HG03097 (cell line): Measurements from ENCODE around the gene AP5Z1.

Experiments used
- ATAC-seq: cut with Tn5 transposase; IDR thresholded peaks from one replicate; pipeline ENCODE4 v1.9.1; 2021; ENCODE audit not compliant: unreplicated experiment, low FRiP score

The AP5Z1 gene

GRCh38 chr7:4765776-4766490 is 9.5 kb upstream of the AP5Z1 start:
- ATAC-seq: no peak

- ATAC-seq: no peak
Measured at GRCh38 chr7:4766666-4767519, 8.5 kb upstream of the AP5Z1 start.

GRCh38 chr7:4768597-4769569 is 6.5 kb upstream of the AP5Z1 start:
- ATAC-seq: no peak

- no peak for ATAC-seq
Measured at GRCh38 chr7:4769761-4770160, 5.7 kb upstream of the AP5Z1 start.

- no peak for ATAC-seq
Measured at GRCh38 chr7:4770886-4771285, 4.5 kb upstream of the AP5Z1 start.

GRCh38 chr7:4771737-4772136 is 3.7 kb upstream of the AP5Z1 start:
- no peak for ATAC-seq

GRCh38 chr7:4772306-4772705 is 3.1 kb upstream of the AP5Z1 start:
- no peak for ATAC-seq

GRCh38 chr7:4774007-4774406 is 1.4 kb upstream of the AP5Z1 start:
- no peak for ATAC-seq

- peak; percentile 30 for ATAC-seq
Measured at GRCh38 chr7:4774658-4775249, 669 bp upstream of the AP5Z1 start.

- ATAC-seq: peak; percentile 9
Measured at GRCh38 chr7:4775848-4776623, 613 bp downstream of the AP5Z1 start.

- no peak for ATAC-seq
Measured at GRCh38 chr7:4779118-4779517, 3.7 kb downstream of the AP5Z1 start.

- ATAC-seq: no peak
Measured at GRCh38 chr7:4781366-4782069, 6.1 kb downstream of the AP5Z1 start.

GRCh38 chr7:4782333-4783291 is 7.2 kb downstream of the AP5Z1 start:
- no peak for ATAC-seq

- ATAC-seq: no peak
Measured at GRCh38 chr7:4783292-4783652, 7.8 kb downstream of the AP5Z1 start.

- ATAC-seq: no peak
Measured at GRCh38 chr7:4783762-4784351, 8.4 kb downstream of the AP5Z1 start.

GRCh38 chr7:4784799-4785198 is 9.4 kb downstream of the AP5Z1 start:
- ATAC-seq: no peak

GRCh38 chr7:4785371-4785770 is 9.9 kb downstream of the AP5Z1 start:
- no peak for ATAC-seq

- no peak for ATAC-seq
Measured at GRCh38 chr7:4786015-4786414, 10.6 kb downstream of the AP5Z1 start.
